ENCODE measurements around the gene RALGAPA2. TPM values are rescaled to one million over a fixed set of nuclear protein-coding genes. Genes with fewer than 3 reads are reported as not detected.

The RALGAPA2 gene
- total RNA-seq, result 19.6 and 35.5 TPM in 2 replicates
- polyA plus RNA-seq, result 12.9 and 14.5 TPM in 2 replicates

- peaks cover 4% of the 10 kb centered on the region for H3K4me1 ChIP-seq (ENCODE audit: low read depth)
- peak within 1 kb of the TSS; percentile 88 for H3K27ac ChIP-seq
- peak; percentile 97 to 99 for DNase-seq (ENCODE audit: low read depth in 1 of 2, low spot score in 1 of 2)
- H3K9me3 ChIP-seq (ENCODE audit: low read depth), result no peaks in the 10 kb centered on the region
- peak within 1 kb of the TSS; percentile 97 for H3K4me3 ChIP-seq
- no peaks in the 10 kb centered on the region for H3K36me3 ChIP-seq
- no peaks in the 10 kb centered on the region for H3K27me3 ChIP-seq
- TF ChIP-seq CTCF (IDR thresholded peaks at IDR 0.05; ENCODE audit: low read depth, low read length), result no peak
These were observed at the start of gene RALGAPA2 for GRCh38 chr20:20712474-20713243. Gene RALGAPA2, minus strand, starts transcription at chr20:20712644. Its CDS starts 164 bp downstream, at chr20:20712480.

- Histone ChIP-seq H3K4me1 (ENCODE audit: low read depth) (no peaks in the 10 kb centered on the region), H3K9me3 (ENCODE audit: low read depth) (no peaks in the 10 kb centered on the region), H3K36me3 (no peaks in the 10 kb centered on the region), H3K27me3 (no peaks in the 10 kb centered on the region), H3K4me3 (no peak overlapping the region), H3K27ac (no peak overlapping the region)
- DNase-seq (ENCODE audit: low read depth in 1 of 2, low spot score in 1 of 2), result no peak
- no peak for TF ChIP-seq CTCF (IDR thresholded peaks at IDR 0.05; ENCODE audit: low read depth, low read length)
These were observed 48.9 kb upstream of the RALGAPA2 start for GRCh38 chr20:20761301-20761700.

- H3K36me3 ChIP-seq, result no peaks in the 10 kb centered on the region
- H3K27me3 ChIP-seq, result no peaks in the 10 kb centered on the region
- TF ChIP-seq CTCF (IDR thresholded peaks at IDR 0.05; ENCODE audit: low read depth, low read length), result no peak
- no peak overlapping the region for H3K4me3 ChIP-seq
- H3K4me1 ChIP-seq (ENCODE audit: low read depth), result no peaks in the 10 kb centered on the region
- no peaks in the 10 kb centered on the region for H3K9me3 ChIP-seq (ENCODE audit: low read depth)
- DNase-seq (ENCODE audit: low read depth in 1 of 2, low spot score in 1 of 2), result no peak
- H3K27ac ChIP-seq, result no peak overlapping the region
These were observed 46.7 kb upstream of the RALGAPA2 start for GRCh38 chr20:20759132-20759531.

GRCh38 chr20:20755674-20756319 is 43.4 kb upstream of the RALGAPA2 start:
- no peaks in the 10 kb centered on the region for H3K27me3 ChIP-seq
- TF ChIP-seq CTCF (IDR thresholded peaks at IDR 0.05; ENCODE audit: low read depth, low read length), result no peak
- H3K4me1 ChIP-seq (ENCODE audit: low read depth), result no peaks in the 10 kb centered on the region
- DNase-seq (ENCODE audit: low read depth in 1 of 2, low spot score in 1 of 2), result no peak
- H3K27ac ChIP-seq, result no peak overlapping the region
- H3K36me3 ChIP-seq, result no peaks in the 10 kb centered on the region
- H3K4me3 ChIP-seq, result no peak overlapping the region
- no peaks in the 10 kb centered on the region for H3K9me3 ChIP-seq (ENCODE audit: low read depth)

GRCh38 chr20:20755231-20755630 is 42.8 kb upstream of the RALGAPA2 start:
- no peaks in the 10 kb centered on the region for H3K9me3 ChIP-seq (ENCODE audit: low read depth)
- no peak for TF ChIP-seq CTCF (IDR thresholded peaks at IDR 0.05; ENCODE audit: low read depth, low read length)
- no peak overlapping the region for H3K4me3 ChIP-seq
- H3K4me1 ChIP-seq (ENCODE audit: low read depth), result no peaks in the 10 kb centered on the region
- no peaks in the 10 kb centered on the region for H3K27me3 ChIP-seq
- no peaks in the 10 kb centered on the region for H3K36me3 ChIP-seq
- no peak overlapping the region for H3K27ac ChIP-seq
- DNase-seq (ENCODE audit: low read depth in 1 of 2, low spot score in 1 of 2), result no peak
